A673 (cell line): Measurements from ENCODE around the gene RAB13. TPM values are rescaled to one million over a fixed set of nuclear protein-coding genes. Genes with fewer than 3 reads are reported as not detected.

Source experiments
- BruUV-seq: library from RNA; stranded (reverse); fragments of 400-500 nt; replicated peaks from 2 replicates; lab custom pipeline; 2021; lab: Mats Ljungman, UMichigan
- CTCF ChIA-PET: fragments of 300-600 bp; sonication (Branson Sonifier 250); formaldehyde crosslinking; loops from one replicate; lab custom pipeline; 2022; ENCODE audit warnings: antibody characterized with exemption; lab: Charles Lee
- POLR2A ChIA-PET: fragments of 300-600 bp; sonication (Branson Sonifier 250); formaldehyde crosslinking; loops from one replicate; lab custom pipeline; 2022; ENCODE audit warnings: antibody characterized with exemption; ENCODE audit not compliant: low non-redundant PET; lab: Charles Lee
- DNase-seq: peaks from one replicate; pipeline ENCODE4 v3.0.0-alpha.2; 2015; ENCODE audit warnings: low spot score
- H3K27ac ChIP-seq: fragments of 200-600 bp; sonication (generic); 2 replicates; pipeline ENCODE4 v1.5.1; 2016; ENCODE audit warnings: mixed run types, low read depth, mild to moderate bottlenecking, mixed read lengths, antibody characterized with exemption, low read length; ENCODE audit not compliant: poor library complexity, severe bottlenecking
- H3K27me3 ChIP-seq: fragments of 200-600 bp; sonication (generic); replicated peaks from 2 replicates; pipeline ENCODE4 v1.6.1; 2017; ENCODE audit warnings: mixed run types, low read depth, mild to moderate bottlenecking, mixed read lengths, antibody characterized with exemption, low read length; ENCODE audit not compliant: insufficient read depth, poor library complexity
- H3K36me3 ChIP-seq: fragments of 200-600 bp; sonication (generic); 2 replicates; pipeline ENCODE4 v1.6.1; 2016; ENCODE audit warnings: mixed run types, mild to moderate bottlenecking, mixed read lengths, antibody characterized with exemption, low read length; ENCODE audit not compliant: insufficient read depth, poor library complexity, severe bottlenecking
- H3K4me1 ChIP-seq: fragments of 200-600 bp; sonication (generic); 2 replicates; pipeline ENCODE4 v1.6.1; 2017; ENCODE audit warnings: mixed run types, mild to moderate bottlenecking, mixed read lengths, antibody characterized with exemption, low read length; ENCODE audit not compliant: insufficient read depth, poor library complexity, severe bottlenecking
- H3K4me3 ChIP-seq: fragments of 200-600 bp; sonication (generic); 2 replicates; pipeline ENCODE4 v1.5.1; 2016; ENCODE audit warnings: low read depth, mixed run types, mild to moderate bottlenecking, mixed read lengths, low read length; ENCODE audit not compliant: poor library complexity, severe bottlenecking
- H3K9me3 ChIP-seq: fragments of 200-600 bp; sonication (generic); 2 replicates; pipeline ENCODE4 v1.6.1; 2016; ENCODE audit warnings: mixed run types, low read depth, mild to moderate bottlenecking, mixed read lengths, antibody characterized with exemption, low read length; ENCODE audit not compliant: poor library complexity, severe bottlenecking
- CTCF ChIP-seq: fragments of 300-800, 200-600 bp; sonication (generic); conservative IDR thresholded peaks from 2 replicates; pipeline ENCODE4 v1.5.1; 2017; ENCODE audit warnings: low read depth, mild to moderate bottlenecking, antibody characterized with exemption, low read length, moderate library complexity, mixed read lengths
- EZH2 ChIP-seq: fragments of 200-600 bp; sonication (generic); IDR thresholded peaks from 2 replicates; pipeline ENCODE4 v1.6.1; 2017; ENCODE audit warnings: borderline replicate concordance, low read depth, mild to moderate bottlenecking, mixed read lengths, antibody characterized with exemption, low read length; ENCODE audit not compliant: poor library complexity, severe bottlenecking
- intact Hi-C: fragments of 100-400 bp; cut with micrococcal nuclease; formaldehyde crosslinking; loops from one replicate; pipeline ENCODE4 v1.10.0; 2022; ENCODE audit not compliant: unreplicated experiment
- microRNA-seq: library from miRNA; unstranded; fragments of <30 nt; microRNA quantifications from one replicate; pipeline ENCODE4 v1.2.0, GENCODE V29; 2021
- total RNA-seq: library from RNA; stranded (reverse); gene quantifications from 2 replicates; pipeline ENCODE4 v1.2.3, GENCODE V29; 2021

RAB13 gene
- total RNA-seq, 1 experiment from 2014 or later: 206 TPM

DNA sequence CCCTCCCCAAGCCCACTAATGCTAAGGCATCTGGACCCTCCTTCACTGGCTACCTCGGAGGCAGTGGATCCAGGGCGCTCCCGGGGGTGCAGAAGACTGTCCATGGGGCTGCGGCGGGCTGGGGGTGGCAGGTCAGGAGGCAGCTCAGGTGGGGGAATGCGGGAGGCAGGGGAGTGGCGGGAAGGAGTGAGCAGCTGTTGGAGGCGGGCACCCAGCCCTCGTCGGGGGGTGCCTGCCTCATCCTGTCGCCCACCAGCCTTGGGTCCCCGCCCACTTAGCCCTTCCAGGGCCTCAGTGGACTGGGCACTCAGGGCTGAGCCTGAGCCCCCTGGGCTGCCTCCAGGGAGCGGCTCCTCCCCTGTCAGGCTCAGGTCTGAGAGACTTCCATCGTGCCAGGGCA is 52.7 kb downstream of the RAB13 start:
- DNase-seq: no peak
- peaks cover 19% of the 10 kb centered on the region for H3K36me3 ChIP-seq
- H3K4me1 ChIP-seq: peaks cover 10% of the 10 kb centered on the region
- no peaks in the 10 kb centered on the region for H3K27me3 ChIP-seq
- POLR2A ChIA-PET: no interaction called here
- no peak overlapping the region for H3K27ac ChIP-seq
- no peak overlapping the region for H3K4me3 ChIP-seq
- TF ChIP-seq CTCF: no peak
- TF ChIP-seq EZH2: no peak
- intact Hi-C loops: no loop called here
- CTCF ChIA-PET: no interaction called here
- no peaks in the 10 kb centered on the region for H3K9me3 ChIP-seq
- no TSS peak for BruUV-seq

DNA sequence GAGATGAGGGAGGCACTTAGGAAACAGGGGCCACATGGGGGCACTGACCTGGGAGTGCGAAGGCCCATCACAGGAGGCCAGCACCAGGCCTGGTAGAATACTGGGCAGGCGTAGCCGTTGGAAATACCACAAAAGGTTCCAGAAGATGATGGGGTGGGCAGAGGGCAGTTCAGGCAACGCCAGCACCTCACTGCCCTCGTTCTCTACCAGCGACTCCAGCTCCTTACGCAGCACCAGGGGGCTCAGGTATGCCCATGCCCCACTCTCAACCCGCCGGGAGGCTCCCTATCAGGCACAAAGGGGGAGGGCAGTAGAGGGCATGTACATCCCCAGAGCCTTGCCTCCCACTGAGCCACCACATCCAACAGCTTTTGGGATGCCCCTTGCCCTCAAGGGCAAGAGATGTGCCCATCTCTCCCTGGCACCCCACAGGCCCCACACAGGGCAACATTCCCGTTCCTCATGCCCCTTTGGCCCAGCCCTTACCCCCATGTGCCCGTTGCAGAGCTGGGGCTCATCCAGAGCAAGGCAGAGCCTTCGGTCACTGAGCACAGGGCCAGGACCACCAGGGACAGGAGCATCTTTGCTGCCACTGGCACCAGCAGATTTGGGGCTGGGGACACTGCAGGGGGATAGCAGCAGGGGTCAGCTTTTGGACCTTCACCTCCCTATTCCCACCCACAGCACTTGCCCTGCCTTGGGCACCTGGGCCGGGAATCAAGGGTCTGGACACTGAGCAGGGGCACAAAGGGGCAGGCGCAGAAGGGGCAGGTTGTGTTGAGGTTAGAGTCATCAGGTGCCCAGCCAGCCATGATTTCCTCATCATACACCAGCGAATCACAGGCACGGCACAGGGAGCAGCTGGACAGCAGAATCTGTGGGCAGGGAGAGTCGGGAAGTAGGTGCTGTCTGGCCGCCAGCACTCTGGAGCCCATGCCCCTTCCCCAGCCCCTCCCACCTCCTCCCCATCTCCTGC is 53.7 kb downstream of the RAB13 start:
- BruUV-seq: no TSS peak
- POLR2A ChIA-PET: no interaction called here

More for the DNA sequence above, 53.7 kb downstream of the RAB13 start:
- Histone ChIP-seq H3K27me3 (no peaks in the 10 kb centered on the region), H3K4me1 (peaks cover 15% of the 10 kb centered on the region), H3K36me3 (peaks cover 16% of the 10 kb centered on the region), H3K4me3 (no peak overlapping the region), H3K9me3 (no peaks in the 10 kb centered on the region), H3K27ac (no peak overlapping the region)
- TF ChIP-seq EZH2 (no peak), CTCF (no peak)
- CTCF ChIA-PET: no interaction called here
- intact Hi-C loops: no loop called here
- no peak for DNase-seq

Small RNA genes lying within 50 kb of the gene (microRNA-seq; reads per million reads assigned to microRNA genes)
- gene MIR6737: not detected

Other genes starting within 250 kb of the RAB13 start
- gene SLC27A3, start 210.9 kb downstream of the RAB13 start, total RNA-seq: 5.0 and 5.7 TPM in 2 replicates
- gene GATAD2B, start 63.4 kb downstream of the RAB13 start, total RNA-seq: 58.8 and 67.3 TPM in 2 replicates
- gene DENND4B, start 39.6 kb downstream of the RAB13 start, total RNA-seq: 61.5 and 66.6 TPM in 2 replicates
- gene CRTC2, start 27.7 kb downstream of the RAB13 start, total RNA-seq: 37.8 and 40.8 TPM in 2 replicates
- 90.7 and 97.3 TPM in 2 replicates for gene SLC39A1, start 22.8 kb downstream of the RAB13 start, total RNA-seq
- gene CREB3L4, start 18.4 kb downstream of the RAB13 start, total RNA-seq: 8.7 and 14.4 TPM in 2 replicates
- 126 and 142 TPM in 2 replicates for gene JTB, start 8.7 kb downstream of the RAB13 start, total RNA-seq
- gene RPS27, start 4.4 kb upstream of the RAB13 start, total RNA-seq: 1,464 and 1,548 TPM in 2 replicates
- gene NUP210L, start 168.7 kb upstream of the RAB13 start, total RNA-seq: 0.04 and 0.09 TPM in 2 replicates
- 661 and 746 TPM in 2 replicates for gene TPM3, start 205.8 kb upstream of the RAB13 start, total RNA-seq
- gene CFAP141, start 220.0 kb upstream of the RAB13 start, total RNA-seq: not detected in 2 replicates
- 249 and 269 TPM in 2 replicates for gene UBAP2L, start 234.6 kb upstream of the RAB13 start, total RNA-seq